Measurements from ENCODE around the gene FNDC4. TPM values are rescaled to one million over a fixed set of nuclear protein-coding genes. Genes with fewer than 3 reads are reported as not detected.

FNDC4 gene
- polyA plus RNA-seq, result 4.4 and 5.1 TPM in 2 replicates

GRCh38 chr2:27494944-27495554, at the start of gene FNDC4:
FNDC4 (minus strand) TSS chr2:27495200; CDS start chr2:27494679, 521 bp downstream.

GRCh38 chr2:27496357-27497287, 1.6 kb upstream of the FNDC4 start, which contains the start of gene GCKR:
GCKR (plus strand) TSS chr2:27496839; CDS start chr2:27496905, 66 bp downstream.

GRCh38 chr2:27489498-27490397, 5.3 kb downstream of the FNDC4 start, which contains the start of gene IFT172:
IFT172 (minus strand) TSS chr2:27489743; CDS start chr2:27489653, 90 bp downstream.

GRCh38 chr2:27441958-27442919, 52.8 kb downstream of the FNDC4 start, which contains the start of gene KRTCAP3:
KRTCAP3 (plus strand) TSS chr2:27442381; CDS start chr2:27442413, 32 bp downstream.

Other genes with a start within 250 kb of the FNDC4 start
- gene SLC30A3, start 232.2 kb downstream of the FNDC4 start, polyA plus RNA-seq, result 6.0 TPM in 1 of 2 replicates, not detected in the other
- gene DNAJC5G, start 219.8 kb downstream of the FNDC4 start, polyA plus RNA-seq, result not detected in 2 replicates
- gene TRIM54, start 212.8 kb downstream of the FNDC4 start, polyA plus RNA-seq, result not detected in 2 replicates
- 0.43 TPM in 1 of 2 replicates, not detected in the other for gene UCN, start 186.8 kb downstream of the FNDC4 start, polyA plus RNA-seq
- 142 and 167 TPM in 2 replicates for gene MPV17, start 172.1 kb downstream of the FNDC4 start, polyA plus RNA-seq
- 20.5 and 37.4 TPM in 2 replicates for gene GTF3C2, start 138.4 kb downstream of the FNDC4 start, polyA plus RNA-seq
- gene EIF2B4, start 124.9 kb downstream of the FNDC4 start, polyA plus RNA-seq, result 18.7 and 31.8 TPM in 2 replicates
- 31.2 and 34.0 TPM in 2 replicates for gene SNX17, start 124.6 kb downstream of the FNDC4 start, polyA plus RNA-seq
- gene ZNF513, start 114.5 kb downstream of the FNDC4 start, polyA plus RNA-seq, result 0.47 and 3.0 TPM in 2 replicates
- 16.7 and 18.0 TPM in 2 replicates for gene PPM1G, start 85.6 kb downstream of the FNDC4 start, polyA plus RNA-seq
- gene NRBP1, start 66.6 kb downstream of the FNDC4 start, polyA plus RNA-seq, result 22.5 and 31.9 TPM in 2 replicates
- gene KRTCAP3, start 52.8 kb downstream of the FNDC4 start, polyA plus RNA-seq, result 2.8 and 12.7 TPM in 2 replicates
- 22.7 and 29.2 TPM in 2 replicates for gene IFT172, start 5.5 kb downstream of the FNDC4 start, polyA plus RNA-seq
- gene GCKR, start 1.6 kb upstream of the FNDC4 start, polyA plus RNA-seq, result not detected in 2 replicates
- 17.0 and 18.0 TPM in 2 replicates for gene ZNF512, start 87.8 kb upstream of the FNDC4 start, polyA plus RNA-seq
- 2.7 and 3.4 TPM in 2 replicates for gene CCDC121, start 133.8 kb upstream of the FNDC4 start, polyA plus RNA-seq
- gene GPN1, start 133.8 kb upstream of the FNDC4 start, polyA plus RNA-seq, result 38.3 and 42.4 TPM in 2 replicates
- gene SUPT7L, start 168.4 kb upstream of the FNDC4 start, polyA plus RNA-seq, result 37.2 and 44.2 TPM in 2 replicates
- 41.2 and 47.0 TPM in 2 replicates for gene SLC4A1AP, start 168.7 kb upstream of the FNDC4 start, polyA plus RNA-seq

Measured in Purkinje cell (primary cell).